ENCODE data around the gene WDR37.
A peak's percentile ranks its signal among the peaks of the same experiment; 100 is the strongest.

WDR37 gene

GRCh38 chr10:1054684-1055083 is 1.5 kb upstream of the WDR37 start:
- H3K79me2 ChIP-seq (ENCODE audit: insufficient read depth, low read depth) = peaks cover 94% of the 10 kb centered on the region
- no peak for TF ChIP-seq CTCF (conservative IDR thresholded peaks at IDR 0.05; ENCODE audit: low read depth, low read length)
- 0 out of 2 replicates have a peak, but pooled peaks cover 4% of the 10 kb centered on the region for H4K20me1 ChIP-seq (ENCODE audit: insufficient read depth)
- H2AFZ ChIP-seq (ENCODE audit: low read depth) = no peak overlapping the region
- H3K36me3 ChIP-seq (ENCODE audit: insufficient read depth) = no peaks in the 10 kb centered on the region
- H3K27ac ChIP-seq = no peak overlapping the region
- H3K4me1 ChIP-seq (ENCODE audit: low read depth, poor library complexity, severe bottlenecking) = peaks cover 52% of the 10 kb centered on the region
- H3K9ac ChIP-seq = no peak overlapping the region
- peak overlapping the region; percentile 83; the same call in 1 of the 2 replicates for H3K4me2 ChIP-seq
- H3K27me3 ChIP-seq (ENCODE audit: insufficient read depth, low read depth) = no peaks in the 10 kb centered on the region
- no peak overlapping the region for H3K4me3 ChIP-seq (IDR thresholded peaks at IDR 0.05; ENCODE audit: insufficient read depth, low read depth, low read length)

GRCh38 chr10:1057106-1057657 is 997 bp downstream of the WDR37 start:
- peak overlapping the region; percentile 47 for H3K4me2 ChIP-seq
- no peak overlapping the region for H3K4me3 ChIP-seq (IDR thresholded peaks at IDR 0.05; ENCODE audit: insufficient read depth, low read depth, low read length)
- no peaks in the 10 kb centered on the region for H3K36me3 ChIP-seq (ENCODE audit: insufficient read depth)
- no peak overlapping the region for H3K27ac ChIP-seq
- H3K9ac ChIP-seq = peak overlapping the region; percentile 82
- H3K79me2 ChIP-seq (ENCODE audit: insufficient read depth, low read depth) = peaks cover 85% of the 10 kb centered on the region
- no peaks in the 10 kb centered on the region for H3K27me3 ChIP-seq (ENCODE audit: insufficient read depth, low read depth)
- 0 out of 2 replicates have a peak, but pooled peaks cover 4% of the 10 kb centered on the region for H4K20me1 ChIP-seq (ENCODE audit: insufficient read depth)
- H2AFZ ChIP-seq (ENCODE audit: low read depth) = peak overlapping the region; percentile 83
- peaks cover 36% of the 10 kb centered on the region for H3K4me1 ChIP-seq (ENCODE audit: low read depth, poor library complexity, severe bottlenecking)
- TF ChIP-seq CTCF (conservative IDR thresholded peaks at IDR 0.05; ENCODE audit: low read depth, low read length) = no peak

GRCh38 chr10:1058017-1058416 is 1.8 kb downstream of the WDR37 start:
- Histone ChIP-seq H3K4me2 (peak overlapping the region; percentile 47), H4K20me1 (ENCODE audit: insufficient read depth) (0 out of 2 replicates have a peak, but pooled peaks cover 4% of the 10 kb centered on the region), H3K4me3 (IDR thresholded peaks at IDR 0.05; ENCODE audit: insufficient read depth, low read depth, low read length) (no peak overlapping the region), H3K36me3 (ENCODE audit: insufficient read depth) (no peaks in the 10 kb centered on the region), H2AFZ (ENCODE audit: low read depth) (no peak overlapping the region), H3K9ac (no peak overlapping the region), H3K27ac (no peak overlapping the region), H3K27me3 (ENCODE audit: insufficient read depth, low read depth) (no peaks in the 10 kb centered on the region), H3K79me2 (ENCODE audit: insufficient read depth, low read depth) (peaks cover 77% of the 10 kb centered on the region), H3K4me1 (ENCODE audit: low read depth, poor library complexity, severe bottlenecking) (peaks cover 36% of the 10 kb centered on the region)
- no peak for TF ChIP-seq CTCF (conservative IDR thresholded peaks at IDR 0.05; ENCODE audit: low read depth, low read length)

DNA sequence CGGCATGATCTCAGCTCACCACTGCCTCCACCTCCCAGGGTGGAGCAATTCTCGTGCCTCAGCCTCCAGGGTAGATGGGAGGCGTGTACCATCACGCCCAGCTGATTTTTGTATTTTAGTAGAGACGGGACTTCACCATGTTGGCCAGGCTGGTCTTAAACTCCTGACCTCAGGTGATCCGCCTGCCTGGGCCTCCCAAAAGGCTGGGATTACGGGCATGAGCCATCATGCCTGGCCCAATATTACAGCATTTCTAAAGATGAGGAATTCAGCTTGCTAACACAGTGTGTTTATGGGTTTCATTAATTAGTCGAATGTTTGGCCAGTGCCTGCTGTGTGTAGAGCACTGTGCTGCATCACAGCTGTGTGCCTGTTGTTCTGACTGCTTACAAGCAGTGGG is 3.7 kb downstream of the WDR37 start:
- Histone ChIP-seq H3K4me2 (no peak overlapping the region), H3K27ac (no peak overlapping the region), H3K9ac (no peak overlapping the region), H3K79me2 (ENCODE audit: insufficient read depth, low read depth) (peaks cover 58% of the 10 kb centered on the region), H3K36me3 (ENCODE audit: insufficient read depth) (no peaks in the 10 kb centered on the region), H2AFZ (ENCODE audit: low read depth) (no peak overlapping the region), H3K4me1 (ENCODE audit: low read depth, poor library complexity, severe bottlenecking) (peaks cover 27% of the 10 kb centered on the region), H4K20me1 (ENCODE audit: insufficient read depth) (0 out of 2 replicates have a peak, but pooled peaks cover 4% of the 10 kb centered on the region), H3K27me3 (ENCODE audit: insufficient read depth, low read depth) (no peaks in the 10 kb centered on the region), H3K4me3 (IDR thresholded peaks at IDR 0.05; ENCODE audit: insufficient read depth, low read depth, low read length) (no peak overlapping the region)
- TF ChIP-seq CTCF (conservative IDR thresholded peaks at IDR 0.05; ENCODE audit: low read depth, low read length) = no peak
